Panc1 (cell line): Measurements from ENCODE around the gene ENTPD3. TPM values are rescaled to one million over a fixed set of nuclear protein-coding genes. Genes with fewer than 3 reads are reported as not detected.
A peak's percentile ranks its signal among the peaks of the same experiment; 100 is the strongest.

Experiments used
- ATAC-seq: fragments of 200-7000 bp; cut with Tn5 transposase; 2 replicates; pipeline ENCODE4 v1.9.1; 2020; ENCODE audit warnings: mild to moderate bottlenecking, moderate library complexity
- Bru-seq: library from RNA; stranded (reverse); fragments of 400-500 nt; gene quantifications from one replicate; lab custom pipeline; 2021; lab: Mats Ljungman, UMichigan
- BruChase-seq, 2 experiments: library from RNA; stranded (reverse); fragments of 400-500 nt; gene quantifications; one replicate each; lab custom pipeline; 2021; lab: Mats Ljungman, UMichigan
- BruUV-seq: library from RNA; stranded (reverse); fragments of 400-500 nt; replicated peaks from 2 replicates; lab custom pipeline; 2021; lab: Mats Ljungman, UMichigan
- CTCF ChIA-PET: fragments of 300-600 bp; sonication (Branson Sonifier 250); formaldehyde crosslinking; loops from one replicate; lab custom pipeline; 2022; ENCODE audit warnings: antibody characterized with exemption; lab: Charles Lee
- POLR2A ChIA-PET: fragments of 300-600 bp; sonication (Branson Sonifier 250); formaldehyde crosslinking; loops from one replicate; lab custom pipeline; 2022; ENCODE audit warnings: antibody characterized with exemption; lab: Charles Lee
- DNase-seq: peaks from one replicate; pipeline ENCODE4 v3.0.0-alpha.2; 2010; ENCODE audit warnings: low read depth, low spot score
- H3K27ac ChIP-seq: 2 replicates; pipeline ENCODE4 v1.5.1; 2011; ENCODE audit warnings: mild to moderate bottlenecking, low read length, inconsistent platforms
- H3K27me3 ChIP-seq: fragments of 200-500 bp; sonication (Bioruptor generic); 2 replicates; pipeline ENCODE4 v1.6.0; 2014; ENCODE audit warnings: low read length, inconsistent platforms; ENCODE audit not compliant: control insufficient read depth, insufficient read depth
- H3K36me3 ChIP-seq: fragments of 200-500 bp; sonication (Bioruptor generic); 2 replicates; pipeline ENCODE4 v1.5.1; 2014; ENCODE audit warnings: inconsistent platforms, mild to moderate bottlenecking, low read length, moderate library complexity; ENCODE audit not compliant: control insufficient read depth, insufficient read depth
- H3K4me1 ChIP-seq: 2 replicates; pipeline ENCODE4 v1.5.1; 2011; ENCODE audit warnings: inconsistent platforms, mild to moderate bottlenecking, low read length, moderate library complexity; ENCODE audit not compliant: control insufficient read depth, insufficient read depth
- H3K4me3 ChIP-seq, 2 experiments: 2 replicates each; pipeline ENCODE4 v1.5.1; 2011 to 2012; ENCODE audit warnings: low read depth in 2 of 2, low read length in 2 of 2, mild to moderate bottlenecking in 2 of 2, inconsistent platforms in 1 of 2, moderate library complexity in 1 of 2
- H3K9me3 ChIP-seq: fragments of 200-500 bp; sonication (Bioruptor generic); 2 replicates; pipeline ENCODE4 v1.5.1; 2014; ENCODE audit warnings: low read depth, mild to moderate bottlenecking, inconsistent platforms, low read length, moderate library complexity; ENCODE audit not compliant: control insufficient read depth, insufficient read depth
- CTCF ChIP-seq: fragments of 450-650 bp; IDR thresholded peaks from 2 replicates; pipeline ENCODE4 v1.5.1; 2017; ENCODE audit warnings: mild to moderate bottlenecking
- POLR2AphosphoS5 ChIP-seq: IDR thresholded peaks from 2 replicates; pipeline ENCODE4 v1.6.1; 2012; ENCODE audit warnings: mild to moderate bottlenecking, low read depth, low read length, moderate library complexity
- SIN3A ChIP-seq: IDR thresholded peaks from 2 replicates; pipeline ENCODE4 v1.6.1; 2012; ENCODE audit warnings: low read depth, mild to moderate bottlenecking, low read length, moderate library complexity, borderline replicate concordance; ENCODE audit not compliant: insufficient read depth
- TCF7L2 ChIP-seq: IDR thresholded peaks from 2 replicates; pipeline ENCODE4 v1.6.1; 2011; ENCODE audit warnings: mild to moderate bottlenecking, low read depth, low read length, inconsistent platforms
- in situ Hi-C: cut with HindIII; loops from 2 replicates; pipeline ENCODE4 v1.10.0; 2016; ENCODE audit warnings: low sequenced_read_pairs, low pct_unique_long_range_greater_than_20kb
- intact Hi-C: fragments of 100-400 bp; cut with micrococcal nuclease; formaldehyde crosslinking; loops from one replicate; pipeline ENCODE4 v1.10.0; 2022; ENCODE audit not compliant: unreplicated experiment
- long read RNA-seq: library from polyadenylated mRNA; unstranded; transcript quantifications from one replicate; pipeline ENCODE4 v2.0.0, GENCODE V29; 2021; ENCODE audit not compliant: unreplicated experiment
- polyA plus RNA-seq: library from polyadenylated mRNA; unstranded; fragments of >200 nt; gene quantifications from one replicate; pipeline ENCODE4 v1.2.1, GENCODE V29; 2012; ENCODE audit warnings: missing spikeins; ENCODE audit not compliant: insufficient read length
- total RNA-seq: library from RNA; stranded (reverse); gene quantifications from one replicate; pipeline ENCODE4 v1.2.1, GENCODE V29; 2021; ENCODE audit not compliant: unreplicated experiment
- TF ChIP-seq, protein P1 (sequence below), 2 experiments: IDR thresholded peaks; 2 replicates each; pipeline ENCODE4 v1.6.1; 2011 to 2012; ENCODE audit warnings: low read depth in 2 of 2, control low read depth in 1 of 2, low read length in 1 of 2, mild to moderate bottlenecking in 1 of 2, moderate library complexity in 1 of 2; ENCODE audit not compliant: insufficient read depth in 1 of 2

The ENTPD3 gene
- total RNA-seq (not detected), Bru-seq, nascent RNA (percentile 2 among the genes with signal in this experiment), BruChase-seq, experiment 1, labeled RNA remaining after a 2-hour chase (percentile 5 among the genes with signal in this experiment), BruChase-seq, experiment 2, labeled RNA remaining after a 6-hour chase (not detected)
- polyA plus RNA-seq, result not detected
- long read RNA-seq, result 0 reads

GRCh38 chr3:40387001-40387894 lies at the start of gene ENTPD3:
TSS of gene ENTPD3 (plus strand) at chr3:40387184. CDS start at chr3:40388058, 874 bp downstream.
- no peak for DNase-seq
- ATAC-seq, result peak; percentile 86
- H3K27me3 ChIP-seq, result peaks cover 3% of the 10 kb centered on the region
- no peaks in the 10 kb centered on the region for H3K36me3 ChIP-seq
- no peaks in the 10 kb centered on the region for H3K4me1 ChIP-seq
- ChIA-PET CTCF (interaction anchor here (0.6 kb wide), 1 partner anchor 67 kb away, joined by 9 read pairs; no protein-coding TSS in a partner anchor), POLR2A (no interaction called here)
- TF ChIP-seq, protein P1, sequence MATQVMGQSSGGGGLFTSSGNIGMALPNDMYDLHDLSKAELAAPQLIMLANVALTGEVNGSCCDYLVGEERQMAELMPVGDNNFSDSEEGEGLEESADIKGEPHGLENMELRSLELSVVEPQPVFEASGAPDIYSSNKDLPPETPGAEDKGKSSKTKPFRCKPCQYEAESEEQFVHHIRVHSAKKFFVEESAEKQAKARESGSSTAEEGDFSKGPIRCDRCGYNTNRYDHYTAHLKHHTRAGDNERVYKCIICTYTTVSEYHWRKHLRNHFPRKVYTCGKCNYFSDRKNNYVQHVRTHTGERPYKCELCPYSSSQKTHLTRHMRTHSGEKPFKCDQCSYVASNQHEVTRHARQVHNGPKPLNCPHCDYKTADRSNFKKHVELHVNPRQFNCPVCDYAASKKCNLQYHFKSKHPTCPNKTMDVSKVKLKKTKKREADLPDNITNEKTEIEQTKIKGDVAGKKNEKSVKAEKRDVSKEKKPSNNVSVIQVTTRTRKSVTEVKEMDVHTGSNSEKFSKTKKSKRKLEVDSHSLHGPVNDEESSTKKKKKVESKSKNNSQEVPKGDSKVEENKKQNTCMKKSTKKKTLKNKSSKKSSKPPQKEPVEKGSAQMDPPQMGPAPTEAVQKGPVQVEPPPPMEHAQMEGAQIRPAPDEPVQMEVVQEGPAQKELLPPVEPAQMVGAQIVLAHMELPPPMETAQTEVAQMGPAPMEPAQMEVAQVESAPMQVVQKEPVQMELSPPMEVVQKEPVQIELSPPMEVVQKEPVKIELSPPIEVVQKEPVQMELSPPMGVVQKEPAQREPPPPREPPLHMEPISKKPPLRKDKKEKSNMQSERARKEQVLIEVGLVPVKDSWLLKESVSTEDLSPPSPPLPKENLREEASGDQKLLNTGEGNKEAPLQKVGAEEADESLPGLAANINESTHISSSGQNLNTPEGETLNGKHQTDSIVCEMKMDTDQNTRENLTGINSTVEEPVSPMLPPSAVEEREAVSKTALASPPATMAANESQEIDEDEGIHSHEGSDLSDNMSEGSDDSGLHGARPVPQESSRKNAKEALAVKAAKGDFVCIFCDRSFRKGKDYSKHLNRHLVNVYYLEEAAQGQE (IDR thresholded peaks at IDR 0.05; ENCODE audit: insufficient read depth in 1 of 2, low read depth in 2 of 2, low read length in 1 of 2), result no peak
- no peak for TF ChIP-seq SIN3A
- no peak for TF ChIP-seq POLR2AphosphoS5
- TF ChIP-seq TCF7L2, result no peak
- no peak for TF ChIP-seq CTCF
- peak within 1 kb of the TSS; percentile 24 to 44 for H3K4me3 ChIP-seq
- no peak within 1 kb of the TSS for H3K27ac ChIP-seq
- no TSS peak for BruUV-seq
- no peaks in the 10 kb centered on the region for H3K9me3 ChIP-seq
- intact Hi-C loops (no loop called here), in situ Hi-C loops (no loop called here)

GRCh38 chr3:40339871-40340270 lies 47.1 kb upstream of the ENTPD3 start:
- Histone ChIP-seq H3K36me3 (no peaks in the 10 kb centered on the region), H3K9me3 (no peaks in the 10 kb centered on the region), H3K27me3 (no peaks in the 10 kb centered on the region), H3K4me3 (no peak overlapping the region), H3K4me1 (no peaks in the 10 kb centered on the region), H3K27ac (no peak overlapping the region)
- BruUV-seq, result no TSS peak
- CTCF ChIA-PET, result no interaction called here
- ATAC-seq (no peak), DNase-seq (no peak)
- TF ChIP-seq POLR2AphosphoS5 (no peak), TCF7L2 (no peak)
- TF ChIP-seq, protein P1 (IDR thresholded peaks at IDR 0.05; ENCODE audit: insufficient read depth in 1 of 2, low read depth in 2 of 2, low read length in 1 of 2), result no peak
- POLR2A ChIA-PET, result no interaction called here
- in situ Hi-C loops, result no loop called here
- intact Hi-C loops, result no loop called here
